PFSK-1 (cell line): Measurements from ENCODE around the gene TMEM128.

Experiments used
- FOXP2 ChIP-seq: optimal IDR thresholded peaks from 2 replicates; pipeline ENCODE3; 2011; ENCODE audit warnings: borderline replicate concordance, control low read depth, inconsistent platforms; ENCODE audit not compliant: insufficient read depth; ENCODE audit errors: extremely low read length, extremely low read depth
- POLR2AphosphoS5 ChIP-seq: IDR thresholded peaks from 2 replicates; pipeline ENCODE4 v1.6.1; 2012; ENCODE audit warnings: low read depth, mild to moderate bottlenecking, control low read depth, low read length, moderate library complexity
- SIN3A ChIP-seq: IDR thresholded peaks from 2 replicates; pipeline ENCODE4 v1.6.1; 2012; ENCODE audit warnings: mild to moderate bottlenecking, low read length, moderate library complexity, borderline replicate concordance; ENCODE audit not compliant: insufficient read depth
- TAF1 ChIP-seq: IDR thresholded peaks from 2 replicates; pipeline ENCODE4 v1.6.1; 2012; ENCODE audit warnings: low read length, control low read depth, borderline replicate concordance; ENCODE audit not compliant: insufficient read depth
- TF ChIP-seq, protein P1 (sequence below), 2 experiments: IDR thresholded peaks; 2 replicates each; pipeline versions ENCODE4 v1.6.1 to v1.8.0; 2011 to 2012; ENCODE audit warnings: low read depth in 2 of 2, low read length in 2 of 2, control low read depth in 1 of 2, inconsistent platforms in 1 of 2, mild to moderate bottlenecking in 1 of 2, moderate library complexity in 1 of 2; ENCODE audit not compliant: insufficient read depth in 1 of 2

The TMEM128 gene

GRCh38 chr4:4274226-4274625 is 26.2 kb upstream of the TMEM128 start:
- TF ChIP-seq POLR2AphosphoS5 (no peak), SIN3A (no peak), TAF1 (no peak), FOXP2 (no peak)
- TF ChIP-seq, protein P1, sequence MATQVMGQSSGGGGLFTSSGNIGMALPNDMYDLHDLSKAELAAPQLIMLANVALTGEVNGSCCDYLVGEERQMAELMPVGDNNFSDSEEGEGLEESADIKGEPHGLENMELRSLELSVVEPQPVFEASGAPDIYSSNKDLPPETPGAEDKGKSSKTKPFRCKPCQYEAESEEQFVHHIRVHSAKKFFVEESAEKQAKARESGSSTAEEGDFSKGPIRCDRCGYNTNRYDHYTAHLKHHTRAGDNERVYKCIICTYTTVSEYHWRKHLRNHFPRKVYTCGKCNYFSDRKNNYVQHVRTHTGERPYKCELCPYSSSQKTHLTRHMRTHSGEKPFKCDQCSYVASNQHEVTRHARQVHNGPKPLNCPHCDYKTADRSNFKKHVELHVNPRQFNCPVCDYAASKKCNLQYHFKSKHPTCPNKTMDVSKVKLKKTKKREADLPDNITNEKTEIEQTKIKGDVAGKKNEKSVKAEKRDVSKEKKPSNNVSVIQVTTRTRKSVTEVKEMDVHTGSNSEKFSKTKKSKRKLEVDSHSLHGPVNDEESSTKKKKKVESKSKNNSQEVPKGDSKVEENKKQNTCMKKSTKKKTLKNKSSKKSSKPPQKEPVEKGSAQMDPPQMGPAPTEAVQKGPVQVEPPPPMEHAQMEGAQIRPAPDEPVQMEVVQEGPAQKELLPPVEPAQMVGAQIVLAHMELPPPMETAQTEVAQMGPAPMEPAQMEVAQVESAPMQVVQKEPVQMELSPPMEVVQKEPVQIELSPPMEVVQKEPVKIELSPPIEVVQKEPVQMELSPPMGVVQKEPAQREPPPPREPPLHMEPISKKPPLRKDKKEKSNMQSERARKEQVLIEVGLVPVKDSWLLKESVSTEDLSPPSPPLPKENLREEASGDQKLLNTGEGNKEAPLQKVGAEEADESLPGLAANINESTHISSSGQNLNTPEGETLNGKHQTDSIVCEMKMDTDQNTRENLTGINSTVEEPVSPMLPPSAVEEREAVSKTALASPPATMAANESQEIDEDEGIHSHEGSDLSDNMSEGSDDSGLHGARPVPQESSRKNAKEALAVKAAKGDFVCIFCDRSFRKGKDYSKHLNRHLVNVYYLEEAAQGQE (IDR thresholded peaks at IDR 0.05; ENCODE audit: insufficient read depth in 1 of 2, low read depth in 2 of 2, low read length in 2 of 2), result no peak

- TF ChIP-seq, protein P1 (IDR thresholded peaks at IDR 0.05; ENCODE audit: insufficient read depth in 1 of 2, low read depth in 2 of 2, low read length in 2 of 2), result no peak
- TF ChIP-seq POLR2AphosphoS5 (no peak), TAF1 (no peak), SIN3A (no peak), FOXP2 (no peak)
Observed at GRCh38 chr4:4271912-4272311, 23.9 kb upstream of the TMEM128 start.

GRCh38 chr4:4270529-4270928 is 22.5 kb upstream of the TMEM128 start:
- TF ChIP-seq, protein P1 (IDR thresholded peaks at IDR 0.05; ENCODE audit: insufficient read depth in 1 of 2, low read depth in 2 of 2, low read length in 2 of 2), result no peak
- no peak for TF ChIP-seq SIN3A
- TF ChIP-seq TAF1, result no peak
- no peak for TF ChIP-seq POLR2AphosphoS5
- TF ChIP-seq FOXP2, result no peak

DNA sequence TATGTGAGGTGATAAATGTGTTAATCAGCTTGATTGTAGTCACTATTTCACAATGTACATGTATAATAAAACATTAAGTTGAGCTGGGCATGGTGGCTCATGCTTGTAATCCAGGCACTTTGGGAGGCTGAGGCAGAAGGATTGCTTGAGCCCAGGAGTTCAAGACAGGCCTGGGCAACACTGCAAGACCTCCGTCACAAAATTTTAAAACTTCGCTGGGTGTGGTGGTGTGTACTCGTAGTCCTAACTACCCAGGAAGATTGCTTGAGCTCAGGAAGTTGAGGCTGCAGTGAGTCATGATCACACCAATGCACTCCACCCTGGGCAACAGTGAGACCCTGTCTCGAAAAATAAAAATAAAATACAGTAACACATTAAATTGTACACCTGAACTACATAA is 21.8 kb upstream of the TMEM128 start:
- TF ChIP-seq FOXP2 (no peak), TAF1 (no peak), SIN3A (no peak), POLR2AphosphoS5 (no peak)
- TF ChIP-seq, protein P1 (IDR thresholded peaks at IDR 0.05; ENCODE audit: insufficient read depth in 1 of 2, low read depth in 2 of 2, low read length in 2 of 2), result no peak

DNA sequence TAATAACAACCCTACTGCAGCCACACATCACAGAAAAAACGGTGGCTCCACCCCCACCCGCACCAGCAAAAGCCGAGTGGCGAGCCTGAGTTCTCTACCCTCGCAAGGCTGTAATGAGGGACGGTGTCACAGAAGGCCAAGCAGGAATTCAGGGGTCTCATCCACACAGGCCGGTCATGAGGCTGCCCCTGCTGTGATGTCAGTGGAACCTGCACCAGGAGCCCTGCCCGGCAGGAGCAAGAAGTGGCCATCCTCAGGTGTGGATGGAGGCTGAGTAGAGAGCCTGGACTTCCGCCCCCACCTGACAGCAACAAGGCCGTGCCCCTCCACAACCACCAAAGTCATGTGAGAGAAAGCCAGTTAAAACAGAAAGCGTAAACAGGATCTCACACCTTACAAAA is 21.3 kb upstream of the TMEM128 start:
- TF ChIP-seq SIN3A, result no peak
- no peak for TF ChIP-seq FOXP2
- TF ChIP-seq, protein P1 (IDR thresholded peaks at IDR 0.05; ENCODE audit: insufficient read depth in 1 of 2, low read depth in 2 of 2, low read length in 2 of 2), result no peak
- no peak for TF ChIP-seq POLR2AphosphoS5
